ENCODE results near the gene NOL11.

NOL11 gene

GRCh38 chr17:67687511-67687910, 30.2 kb upstream of the NOL11 start:
- no peak for DNase-seq (ENCODE audit: low spot score)
- CTCF ChIA-PET, result interaction anchor here (0.5 to 1.4 kb wide), 2 partner anchors 92 to 308 kb away, joined by 4 to 5 read pairs; no protein-coding TSS in a partner anchor
- no peak overlapping the region for H3K27ac ChIP-seq
- POLR2A ChIA-PET (ENCODE audit: low non-redundant PET), result no interaction called here
- no peak for TF ChIP-seq CTCF (conservative IDR thresholded peaks at IDR 0.05; ENCODE audit: low read depth)

GRCh38 chr17:67689534-67690177, 28.1 kb upstream of the NOL11 start:
- ChIA-PET POLR2A (ENCODE audit: low non-redundant PET) (no interaction called here), CTCF (interaction anchor here (0.6 to 0.7 kb wide), 4 partner anchors 91 to 301 kb away, joined by 3 to 5 read pairs (median 3); no protein-coding TSS in a partner anchor)
- H3K27ac ChIP-seq, result no peak overlapping the region
- TF ChIP-seq CTCF (conservative IDR thresholded peaks at IDR 0.05; ENCODE audit: low read depth), result peak; percentile 88
- DNase-seq (ENCODE audit: low spot score), result peak; percentile 56

- DNase-seq (ENCODE audit: low spot score), result no peak
- no peak overlapping the region for H3K27ac ChIP-seq
- POLR2A ChIA-PET (ENCODE audit: low non-redundant PET), result interaction anchor here (0.7 kb wide), 1 partner anchor 36 kb away, joined by 3 read pairs; no protein-coding TSS in a partner anchor
- no peak for TF ChIP-seq CTCF (conservative IDR thresholded peaks at IDR 0.05; ENCODE audit: low read depth)
- CTCF ChIA-PET, result no interaction called here
Measured at GRCh38 chr17:67693811-67694210, 23.9 kb upstream of the NOL11 start.

GRCh38 chr17:67696347-67696746, 21.4 kb upstream of the NOL11 start:
- TF ChIP-seq CTCF (conservative IDR thresholded peaks at IDR 0.05; ENCODE audit: low read depth), result no peak
- no peak for DNase-seq (ENCODE audit: low spot score)
- H3K27ac ChIP-seq, result no peak overlapping the region
- POLR2A ChIA-PET (ENCODE audit: low non-redundant PET), result no interaction called here
- CTCF ChIA-PET, result interaction anchor here (1.6 kb wide), 1 partner anchor 321 kb away, joined by 4 read pairs; no protein-coding TSS in a partner anchor

GRCh38 chr17:67696853-67697498, 20.8 kb upstream of the NOL11 start:
- ChIA-PET CTCF (interaction anchor here (0.6 kb wide), 1 partner anchor 59 kb away, joined by 4 read pairs; no protein-coding TSS in a partner anchor), POLR2A (ENCODE audit: low non-redundant PET) (no interaction called here)
- DNase-seq (ENCODE audit: low spot score), result no peak
- TF ChIP-seq CTCF (conservative IDR thresholded peaks at IDR 0.05; ENCODE audit: low read depth), result no peak
- no peak overlapping the region for H3K27ac ChIP-seq

GRCh38 chr17:67700037-67700724, 17.6 kb upstream of the NOL11 start:
- CTCF ChIA-PET, result interaction anchor here (0.6 to 0.8 kb wide), 3 partner anchors 9 to 864 kb away, joined by 3 to 4 read pairs (median 4); no protein-coding TSS in a partner anchor
- TF ChIP-seq CTCF (conservative IDR thresholded peaks at IDR 0.05; ENCODE audit: low read depth), result no peak
- DNase-seq (ENCODE audit: low spot score), result no peak
- no peak overlapping the region for H3K27ac ChIP-seq
- POLR2A ChIA-PET (ENCODE audit: low non-redundant PET), result interaction anchor here (0.6 kb wide), 1 partner anchor 100 kb away, joined by 3 read pairs; no protein-coding TSS in a partner anchor

Measured in RWPE1 (cell line).